Activated CD4-positive, alpha-beta T cell treated with anti-CD3 and anti-CD28 coated beads for 36 hours (primary cell): ENCODE results near the gene PALD1. TPM values are rescaled to one million over a fixed set of nuclear protein-coding genes. Genes with fewer than 3 reads are reported as not detected.

Experiments
- ATAC-seq: fragments of 200-7000 bp; cut with Tn5 transposase; one replicate; pipeline ENCODE4 v1.10.0; 2021; ENCODE audit warnings: mild to moderate bottlenecking, moderate library complexity
- CTCF ChIA-PET: fragments of 350-600 bp; sonication (Branson Sonifier 250); formaldehyde crosslinking; loops from one replicate; lab custom pipeline; 2021; ENCODE audit warnings: antibody characterized with exemption; lab: Charles Lee
- POLR2A ChIA-PET: fragments of 350-600 bp; sonication (Branson Sonifier 250); formaldehyde crosslinking; loops from one replicate; lab custom pipeline; 2021; ENCODE audit warnings: antibody characterized with exemption, inconsistent platforms; lab: Charles Lee
- DNase-seq: peaks from one replicate; pipeline ENCODE4 v3.0.0-alpha.2; 2020
- H3K27ac Mint-ChIP-seq: one replicate; pipeline ENCODE4 v1.8.0; 2021; ENCODE audit warnings: mixed read lengths
- H3K27me3 Mint-ChIP-seq: one replicate; pipeline ENCODE4 v1.8.0; 2021; ENCODE audit warnings: mixed read lengths
- H3K36me3 Mint-ChIP-seq: one replicate; pipeline ENCODE4 v1.8.0; 2021; ENCODE audit warnings: low read depth, mixed read lengths
- H3K4me1 Mint-ChIP-seq: one replicate; pipeline ENCODE4 v1.8.0; 2021; ENCODE audit warnings: mixed read lengths
- H3K4me3 Mint-ChIP-seq: one replicate; pipeline ENCODE4 v1.8.0; 2021; ENCODE audit warnings: mild to moderate bottlenecking, moderate library complexity, mixed read lengths
- H3K9me3 Mint-ChIP-seq: one replicate; pipeline ENCODE4 v1.8.0; 2021; ENCODE audit warnings: low read depth, mixed read lengths
- intact Hi-C, 2 experiments: fragments of 100-400 bp; cut with DNase I in 1 of 2; cut with micrococcal nuclease in 1 of 2; formaldehyde crosslinking; loops; one replicate each; pipeline versions ENCODE4 v1.14.2 to v1.15.1; 2022 to 2024; cut with DNase I, micrococcal nuclease
- total RNA-seq, 2 experiments: library from RNA; stranded (reverse); gene quantifications; one replicate each; pipeline ENCODE4 v1.2.3, GENCODE V29; 2021

The PALD1 gene
- total RNA-seq, 2 experiments from 2014 or later: 5.4 to 6.7 TPM

DNA sequence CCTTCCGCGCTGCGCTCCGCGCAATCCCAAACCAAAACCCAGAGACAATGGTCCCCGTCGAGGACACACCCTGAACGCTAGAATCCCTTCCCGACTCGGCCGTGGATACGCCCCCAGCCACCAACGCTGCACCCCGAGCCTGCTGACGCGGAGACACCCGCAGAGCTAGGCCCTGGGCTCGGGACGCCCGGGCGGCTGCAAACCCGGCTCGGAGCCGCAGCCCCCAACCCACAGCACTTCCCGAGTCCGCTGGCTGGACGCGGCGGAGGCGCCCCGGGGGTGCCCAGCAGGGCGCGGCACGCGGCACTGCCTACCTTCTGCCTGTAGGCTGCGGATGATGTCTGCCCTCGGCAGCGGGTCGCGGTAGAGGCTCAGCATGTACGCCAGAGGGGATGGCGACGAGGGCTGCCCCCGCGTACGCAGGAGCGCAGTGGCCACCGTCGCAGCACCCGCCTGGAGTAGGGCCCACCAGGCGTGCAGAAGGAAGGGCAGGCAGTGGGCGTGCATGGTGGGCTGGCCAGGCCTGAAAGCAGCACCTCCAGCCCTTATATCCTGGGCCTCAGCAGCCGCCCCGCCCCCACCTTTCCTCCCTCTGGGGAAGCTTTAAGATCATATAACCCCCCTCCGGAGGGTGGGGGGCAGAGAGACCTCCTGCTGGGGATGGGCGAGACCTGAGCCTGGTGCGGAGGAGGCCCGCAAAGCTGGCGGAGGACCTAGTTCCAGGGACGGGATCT is 37.2 kb upstream of the PALD1 start, which contains the start of gene NODAL:
Gene NODAL (minus strand): TSS at position 521 of the 734 bp plus-strand sequence. CDS start 14 bp downstream, at position 507.
- Mint-ChIP-seq H3K27ac (peak within 1 kb of the TSS; percentile 5), H3K9me3 (no peaks in the 10 kb centered on the region), H3K36me3 (peaks cover 2% of the 10 kb centered on the region), H3K27me3 (peaks cover 30% of the 10 kb centered on the region), H3K4me1 (peaks cover 10% of the 10 kb centered on the region), H3K4me3 (peak within 1 kb of the TSS; percentile 36)
- ATAC-seq (peak; percentile 54), DNase-seq (peak; percentile 33)
- intact Hi-C loops: no loop called here
- CTCF ChIA-PET: interaction anchor here (0.7 to 1.9 kb wide), 4 partner anchors 20 to 326 kb away, joined by 3 to 5 read pairs (median 4); no protein-coding TSS in a partner anchor
- POLR2A ChIA-PET: no interaction called here

DNA sequence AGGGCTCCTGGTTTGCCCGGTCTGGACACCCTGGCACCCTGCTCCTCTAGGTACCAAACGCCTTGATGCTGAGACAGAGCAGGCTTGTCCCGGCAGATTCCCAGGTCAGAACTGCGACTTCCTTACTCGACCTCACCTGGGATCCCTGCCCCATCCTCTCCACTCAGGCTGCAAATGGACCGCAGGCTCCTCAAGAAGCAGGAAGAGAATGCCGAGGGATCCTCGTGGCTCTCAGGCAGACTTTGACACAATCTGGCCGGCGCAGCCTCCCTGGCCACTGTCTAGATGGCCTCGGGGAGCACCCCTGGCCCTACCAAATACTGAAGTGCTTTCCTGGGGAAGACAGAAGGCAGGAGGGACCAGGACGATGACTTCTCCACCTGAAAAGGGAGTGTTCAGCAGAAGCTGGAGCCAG is 36.7 kb upstream of the PALD1 start:
- Mint-ChIP-seq H3K4me3 (no peak overlapping the region), H3K36me3 (peaks cover 2% of the 10 kb centered on the region), H3K27ac (no peak overlapping the region), H3K27me3 (peaks cover 30% of the 10 kb centered on the region), H3K9me3 (no peaks in the 10 kb centered on the region), H3K4me1 (peaks cover 10% of the 10 kb centered on the region)
- intact Hi-C loops: no loop called here
- ChIA-PET CTCF (interaction anchor here (0.6 to 1.9 kb wide), 5 partner anchors 12 to 326 kb away, joined by 3 to 5 read pairs (median 4); no protein-coding TSS in a partner anchor), POLR2A (interaction anchor here (0.6 kb wide), 1 partner anchor 980 kb away, joined by 3 read pairs; no protein-coding TSS in a partner anchor)
- no peak for ATAC-seq
- no peak for DNase-seq

DNA sequence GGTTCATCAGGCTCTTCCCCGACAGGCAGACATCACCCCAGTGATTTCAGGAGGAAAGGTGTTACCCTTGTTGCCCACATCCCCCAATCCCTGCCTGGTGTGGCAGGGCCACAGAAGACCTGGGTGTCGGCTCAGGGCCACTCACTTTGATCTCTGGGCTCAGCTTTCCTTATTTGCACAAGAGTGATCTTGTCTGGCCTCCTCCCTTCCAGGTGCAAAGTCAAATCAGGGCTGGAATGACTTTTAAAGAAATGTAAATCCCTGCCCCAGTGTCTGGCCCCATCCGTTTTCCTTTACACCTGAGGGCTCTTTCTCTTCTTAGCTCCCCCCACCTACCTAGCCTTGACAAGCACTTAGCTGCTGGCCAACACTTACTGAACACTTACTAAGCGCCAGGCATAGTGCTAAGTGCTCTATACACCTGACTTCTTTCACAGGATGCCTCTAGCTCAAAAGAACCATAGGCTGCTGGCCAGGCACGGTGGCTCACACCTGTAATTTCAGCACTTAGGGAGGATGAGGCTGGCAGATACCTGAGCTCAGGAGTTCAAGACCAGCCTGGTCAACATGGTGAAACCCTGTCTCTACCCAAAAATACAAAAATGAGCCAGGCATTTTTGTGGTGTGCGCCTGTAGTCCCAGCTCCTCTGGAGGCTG is 36.1 kb upstream of the PALD1 start:
- Mint-ChIP-seq H3K36me3 (peaks cover 2% of the 10 kb centered on the region), H3K4me1 (peaks cover 10% of the 10 kb centered on the region), H3K9me3 (no peaks in the 10 kb centered on the region), H3K27ac (no peak overlapping the region), H3K4me3 (no peak overlapping the region), H3K27me3 (peaks cover 30% of the 10 kb centered on the region)
- ATAC-seq: no peak
- DNase-seq: no peak
- CTCF ChIA-PET: interaction anchor here (0.6 to 1.9 kb wide), 5 partner anchors 12 to 726 kb away, joined by 3 to 5 read pairs (median 3); no protein-coding TSS in a partner anchor
- POLR2A ChIA-PET: interaction anchor here (0.6 kb wide), 1 partner anchor 981 kb away, joined by 3 read pairs; no protein-coding TSS in a partner anchor
- intact Hi-C loops: no loop called here

GRCh38 chr10:70444744-70445143 is 33.8 kb upstream of the PALD1 start:
- ATAC-seq (no peak), DNase-seq (no peak)
- Mint-ChIP-seq H3K27me3 (peaks cover 23% of the 10 kb centered on the region), H3K27ac (no peak overlapping the region), H3K4me3 (no peak overlapping the region), H3K9me3 (no peaks in the 10 kb centered on the region), H3K36me3 (peaks cover 2% of the 10 kb centered on the region), H3K4me1 (peaks cover 10% of the 10 kb centered on the region)
- intact Hi-C loops: no loop called here
- POLR2A ChIA-PET: interaction anchor here (0.5 kb wide), 2 partner anchors 8 to 29 kb away, joined by 3 to 4 read pairs; no protein-coding TSS in a partner anchor
- CTCF ChIA-PET: interaction anchor here (3.0 kb wide), 1 partner anchor 16 kb away, joined by 15 read pairs; no protein-coding TSS in a partner anchor

DNA sequence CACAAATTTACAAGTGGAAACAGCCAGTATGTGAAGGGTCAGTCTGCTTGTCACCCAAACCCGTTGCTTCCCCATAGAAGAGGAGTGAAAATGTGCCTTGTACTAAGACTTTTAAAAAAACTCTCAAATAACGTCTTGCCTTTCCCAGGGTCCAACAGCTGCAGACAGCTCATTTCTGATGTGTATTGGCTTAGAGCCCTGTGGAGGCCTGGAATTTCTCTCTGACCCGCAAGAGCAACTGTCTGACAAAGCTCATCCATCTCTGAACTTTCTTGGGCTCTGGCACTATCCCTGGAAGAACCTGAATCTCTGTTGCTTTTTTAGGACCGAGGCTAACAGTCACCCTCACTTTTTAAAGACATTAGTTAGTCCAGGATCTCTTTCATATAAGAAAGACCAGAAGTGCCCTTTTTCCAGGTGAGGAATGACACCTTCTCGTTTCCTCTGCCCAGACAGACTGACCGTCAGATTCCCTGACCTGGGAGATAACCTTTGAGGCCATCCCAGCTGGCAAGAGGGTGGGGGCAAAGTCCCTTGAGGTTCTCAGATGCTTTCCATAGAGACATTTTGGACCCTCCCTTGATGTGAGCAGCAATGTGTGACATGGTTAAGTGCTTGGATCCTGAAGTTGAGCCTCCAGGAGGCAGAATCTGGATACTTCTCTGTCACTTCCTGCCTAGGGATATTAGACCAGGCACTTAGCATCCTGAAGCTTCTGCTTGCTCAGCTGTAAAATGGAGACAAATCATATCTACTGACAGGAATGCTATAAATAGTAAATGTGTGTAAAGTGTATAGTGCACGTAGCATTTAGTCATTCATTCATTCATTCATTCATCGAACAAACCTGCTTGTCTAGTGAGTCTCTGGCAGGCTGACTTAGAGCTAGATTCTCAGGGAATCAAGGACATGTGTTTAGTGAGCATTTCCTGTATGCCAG is 32.6 kb upstream of the PALD1 start:
- H3K27me3 Mint-ChIP-seq: peaks cover 18% of the 10 kb centered on the region
- no peaks in the 10 kb centered on the region for H3K9me3 Mint-ChIP-seq
- H3K4me3 Mint-ChIP-seq: no peak overlapping the region
- no peaks in the 10 kb centered on the region for H3K36me3 Mint-ChIP-seq
- CTCF ChIA-PET: interaction anchor here (0.5 to 3.0 kb wide), 7 partner anchors 15 to 103 kb away, joined by 3 to 15 read pairs (median 3); no protein-coding TSS in a partner anchor
- intact Hi-C loops: no loop called here
- peaks cover 2% of the 10 kb centered on the region for H3K4me1 Mint-ChIP-seq
- no peak overlapping the region for H3K27ac Mint-ChIP-seq
- POLR2A ChIA-PET: interaction anchor here (0.6 kb wide), 1 partner anchor 16 kb away, joined by 3 read pairs; no protein-coding TSS in a partner anchor
- no peak for ATAC-seq
- DNase-seq: no peak

DNA sequence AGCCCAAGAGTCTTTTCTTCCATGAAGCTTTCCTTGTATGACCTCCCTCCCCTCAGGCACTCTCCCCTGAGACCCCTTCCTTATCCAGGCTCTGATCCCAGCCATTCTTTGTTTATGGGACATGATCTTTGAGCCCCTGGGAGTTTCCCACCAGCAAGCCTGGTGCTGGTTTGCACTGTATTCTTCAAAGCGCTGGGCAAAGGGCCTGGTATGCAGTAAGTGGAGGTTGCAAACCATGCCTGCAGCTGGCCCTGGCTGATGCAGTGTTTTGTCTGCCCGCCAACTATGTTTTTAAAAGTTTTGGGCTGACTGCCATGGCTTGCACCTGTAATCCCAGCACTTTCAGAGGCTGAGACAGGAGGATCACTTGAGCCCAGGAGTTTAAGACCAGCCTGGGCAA is 30.3 kb upstream of the PALD1 start:
- Mint-ChIP-seq H3K27ac (no peak overlapping the region), H3K4me3 (no peak overlapping the region), H3K36me3 (no peaks in the 10 kb centered on the region), H3K27me3 (peaks cover 4% of the 10 kb centered on the region), H3K4me1 (no peaks in the 10 kb centered on the region), H3K9me3 (no peaks in the 10 kb centered on the region)
- POLR2A ChIA-PET: no interaction called here
- CTCF ChIA-PET: interaction anchor here (0.6 to 0.7 kb wide), 2 partner anchors 14 to 732 kb away, joined by 3 read pairs; no protein-coding TSS in a partner anchor
- DNase-seq: no peak
- ATAC-seq: no peak
- intact Hi-C loops: no loop called here

DNA sequence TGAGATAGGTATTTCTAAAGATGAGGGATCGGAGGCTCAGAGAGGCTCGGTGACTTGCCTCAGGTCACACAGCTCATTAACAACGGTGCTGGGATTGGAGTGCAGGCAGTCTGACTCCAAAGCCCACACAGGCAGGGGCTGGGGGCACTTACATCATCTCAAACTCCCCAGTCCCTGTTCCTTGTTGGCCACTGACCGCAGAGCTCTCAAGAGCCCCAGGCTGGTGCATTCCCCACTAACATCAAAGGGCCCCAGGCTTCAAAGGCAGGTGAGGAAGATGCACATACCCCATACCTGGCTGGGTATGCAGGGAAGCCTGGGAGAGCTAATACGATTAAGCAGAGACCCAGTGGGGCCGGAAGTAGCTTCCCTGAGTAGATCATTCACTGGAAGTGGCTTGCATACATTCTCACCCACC is 23.3 kb upstream of the PALD1 start:
- H3K4me3 Mint-ChIP-seq: no peak overlapping the region
- DNase-seq (no peak), ATAC-seq (no peak)
- H3K27me3 Mint-ChIP-seq: peaks cover 30% of the 10 kb centered on the region
- CTCF ChIA-PET: interaction anchor here (0.9 kb wide), 1 partner anchor 12 kb away, joined by 3 read pairs; no protein-coding TSS in a partner anchor
- H3K9me3 Mint-ChIP-seq: no peaks in the 10 kb centered on the region
- POLR2A ChIA-PET: interaction anchor here (0.6 kb wide), 1 partner anchor 50 kb away, joined by 3 read pairs; no protein-coding TSS in a partner anchor
- H3K27ac Mint-ChIP-seq: no peak overlapping the region
- intact Hi-C loops: loop anchor here in 1 of 2 experiments (5.0 kb wide), 1 partner anchor 73 kb away; the partner anchor contains the start of gene LRRC20
- H3K36me3 Mint-ChIP-seq: no peaks in the 10 kb centered on the region
- peaks cover 9% of the 10 kb centered on the region for H3K4me1 Mint-ChIP-seq

GRCh38 chr10:70456164-70456563 is 22.4 kb upstream of the PALD1 start:
- intact Hi-C loops: loop anchor here in 1 of 2 experiments (5.0 kb wide), 1 partner anchor 74 kb away; the partner anchor contains the start of gene LRRC20
- Mint-ChIP-seq H3K27me3 (peaks cover 32% of the 10 kb centered on the region), H3K4me1 (peaks cover 9% of the 10 kb centered on the region), H3K4me3 (no peak overlapping the region), H3K36me3 (no peaks in the 10 kb centered on the region), H3K27ac (no peak overlapping the region), H3K9me3 (no peaks in the 10 kb centered on the region)
- ChIA-PET CTCF (interaction anchor here (0.5 to 0.6 kb wide), 2 partner anchors 64 to 92 kb away, joined by 3 read pairs; no protein-coding TSS in a partner anchor), POLR2A (no interaction called here)
- DNase-seq: no peak
- no peak for ATAC-seq

DNA sequence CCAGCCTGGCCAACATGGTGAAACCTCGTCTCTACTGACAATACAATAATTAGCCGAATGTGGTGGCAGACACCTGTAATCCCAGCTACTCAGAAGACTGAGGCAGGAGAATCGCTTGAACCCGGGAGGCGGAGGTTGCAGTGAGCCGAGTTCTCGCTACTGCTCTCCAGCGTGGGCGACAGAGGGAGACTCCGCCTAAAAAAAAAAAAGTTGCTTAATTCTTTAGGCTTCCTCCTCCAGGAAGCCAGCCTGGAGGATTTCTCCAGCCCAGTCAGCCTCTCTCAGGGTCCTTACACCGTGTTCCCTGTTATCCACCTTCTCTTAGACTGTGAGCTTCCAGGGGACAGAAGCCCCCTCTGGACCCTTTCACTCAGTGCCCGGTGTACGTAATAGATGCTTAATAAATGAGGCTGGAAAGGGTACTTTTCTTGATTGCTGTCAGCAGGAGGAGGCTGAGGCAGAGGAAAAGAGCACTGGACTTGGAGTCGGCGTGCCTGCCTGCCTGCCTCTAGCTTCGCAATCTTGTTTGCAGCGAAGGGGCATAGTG is 20.7 kb upstream of the PALD1 start:
- DNase-seq: no peak
- no peaks in the 10 kb centered on the region for H3K36me3 Mint-ChIP-seq
- no peak for ATAC-seq
- POLR2A ChIA-PET: no interaction called here
- CTCF ChIA-PET: interaction anchor here (0.7 kb wide), 1 partner anchor 49 kb away, joined by 3 read pairs; no protein-coding TSS in a partner anchor
- H3K4me1 Mint-ChIP-seq: peaks cover 9% of the 10 kb centered on the region
- no peak overlapping the region for H3K27ac Mint-ChIP-seq
- peaks cover 32% of the 10 kb centered on the region for H3K27me3 Mint-ChIP-seq
- no peaks in the 10 kb centered on the region for H3K9me3 Mint-ChIP-seq
- no peak overlapping the region for H3K4me3 Mint-ChIP-seq
- intact Hi-C loops: loop anchor here in 1 of 2 experiments (5.0 kb wide), 1 partner anchor 76 kb away; the partner anchor contains the start of gene LRRC20
